ENCODE results near the gene ENO1. TPM values are rescaled to one million over a fixed set of nuclear protein-coding genes. Genes with fewer than 3 reads are reported as not detected.
A peak's percentile ranks its signal among the peaks of the same experiment; 100 is the strongest.

ENO1 gene
- total and polyA plus RNA-seq, 9 of the 15 experiments (the other 6 are each of a cell fraction or from before 2014, with no cell fraction given), result 2,249 to 7,472 (median 2,868) TPM

DNA sequence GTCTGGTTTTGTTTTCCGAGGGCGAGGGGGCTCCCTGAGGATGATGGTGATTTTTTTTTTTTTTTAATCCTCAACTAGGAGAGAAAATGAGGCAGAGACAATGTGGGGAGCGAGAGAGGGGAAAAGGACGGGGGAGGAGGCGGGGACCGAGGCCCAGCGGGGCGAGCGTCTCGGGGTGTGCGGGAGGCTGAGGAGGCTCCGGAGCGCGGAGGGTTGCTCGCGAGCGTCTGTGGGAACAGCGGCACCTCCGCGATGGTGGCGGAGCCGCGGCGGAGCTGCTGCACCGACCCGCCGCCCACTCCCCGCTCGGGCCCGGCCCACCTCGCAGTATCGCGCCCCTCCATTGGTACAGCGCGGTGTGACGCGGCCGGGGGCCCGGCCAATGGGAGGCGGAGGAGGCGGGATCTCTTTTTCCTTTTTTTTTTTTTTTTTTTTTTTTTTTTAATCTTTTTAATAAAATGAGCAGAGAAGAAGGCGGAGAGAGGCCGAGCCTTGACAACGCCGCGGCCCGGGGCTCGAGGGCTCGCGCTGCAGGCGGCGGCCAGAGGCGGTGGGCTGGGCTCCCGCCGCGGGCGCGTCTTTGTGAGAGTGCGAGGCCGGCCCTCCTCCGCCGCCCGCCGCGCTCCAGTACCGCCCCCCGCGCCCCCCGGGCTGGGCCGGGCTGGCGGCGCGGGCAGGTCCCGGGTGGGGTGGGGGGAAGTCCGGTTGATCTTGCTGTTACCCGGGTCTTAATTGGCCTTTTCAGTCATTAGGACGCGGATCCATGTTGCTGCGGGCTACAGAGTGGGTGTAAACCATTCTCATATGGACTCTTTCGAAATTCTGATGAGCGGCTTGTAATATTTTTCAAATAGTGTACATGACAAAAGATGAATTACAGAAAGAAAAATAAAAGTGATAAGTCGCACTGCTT, 60.8 kb downstream of the ENO1 start, which contains the start of gene RERE (continued):
- TF ChIP-seq, protein P1, sequence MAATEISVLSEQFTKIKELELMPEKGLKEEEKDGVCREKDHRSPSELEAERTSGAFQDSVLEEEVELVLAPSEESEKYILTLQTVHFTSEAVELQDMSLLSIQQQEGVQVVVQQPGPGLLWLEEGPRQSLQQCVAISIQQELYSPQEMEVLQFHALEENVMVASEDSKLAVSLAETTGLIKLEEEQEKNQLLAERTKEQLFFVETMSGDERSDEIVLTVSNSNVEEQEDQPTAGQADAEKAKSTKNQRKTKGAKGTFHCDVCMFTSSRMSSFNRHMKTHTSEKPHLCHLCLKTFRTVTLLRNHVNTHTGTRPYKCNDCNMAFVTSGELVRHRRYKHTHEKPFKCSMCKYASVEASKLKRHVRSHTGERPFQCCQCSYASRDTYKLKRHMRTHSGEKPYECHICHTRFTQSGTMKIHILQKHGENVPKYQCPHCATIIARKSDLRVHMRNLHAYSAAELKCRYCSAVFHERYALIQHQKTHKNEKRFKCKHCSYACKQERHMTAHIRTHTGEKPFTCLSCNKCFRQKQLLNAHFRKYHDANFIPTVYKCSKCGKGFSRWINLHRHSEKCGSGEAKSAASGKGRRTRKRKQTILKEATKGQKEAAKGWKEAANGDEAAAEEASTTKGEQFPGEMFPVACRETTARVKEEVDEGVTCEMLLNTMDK (IDR thresholded peaks at IDR 0.05; ENCODE audit: borderline replicate concordance, insufficient read depth, low read depth, low read length, poor library complexity, severe bottlenecking), result no peak
- no peak for TF ChIP-seq MTA2 (IDR thresholded peaks at IDR 0.05; ENCODE audit: low read depth)
- no peak for TF ChIP-seq HMG20A (CRISPR knock-in tag; conservative IDR thresholded peaks at IDR 0.05)
- no peak for TF ChIP-seq ZSCAN32 (CRISPR knock-in tag; IDR thresholded peaks at IDR 0.05)
- TF ChIP-seq ZNF785 (CRISPR knock-in tag; IDR thresholded peaks at IDR 0.05), result no peak
- TF ChIP-seq KDM2B (CRISPR knock-in tag; IDR thresholded peaks at IDR 0.05), result 0 out of 2 replicates have a peak, but pooled peaks have one; percentile 11
- TF ChIP-seq ILF3 (IDR thresholded peaks at IDR 0.05; ENCODE audit: borderline replicate concordance), result 0 out of 2 replicates have a peak, but pooled peaks have one; percentile 42
- TF ChIP-seq, protein P2, sequence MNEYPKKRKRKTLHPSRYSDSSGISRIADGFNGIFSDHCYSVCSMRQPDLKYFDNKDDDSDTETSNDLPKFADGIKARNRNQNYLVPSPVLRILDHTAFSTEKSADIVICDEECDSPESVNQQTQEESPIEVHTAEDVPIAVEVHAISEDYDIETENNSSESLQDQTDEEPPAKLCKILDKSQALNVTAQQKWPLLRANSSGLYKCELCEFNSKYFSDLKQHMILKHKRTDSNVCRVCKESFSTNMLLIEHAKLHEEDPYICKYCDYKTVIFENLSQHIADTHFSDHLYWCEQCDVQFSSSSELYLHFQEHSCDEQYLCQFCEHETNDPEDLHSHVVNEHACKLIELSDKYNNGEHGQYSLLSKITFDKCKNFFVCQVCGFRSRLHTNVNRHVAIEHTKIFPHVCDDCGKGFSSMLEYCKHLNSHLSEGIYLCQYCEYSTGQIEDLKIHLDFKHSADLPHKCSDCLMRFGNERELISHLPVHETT (CRISPR knock-in tag; conservative IDR thresholded peaks at IDR 0.05 in 1 of 2, IDR thresholded peaks at IDR 0.05 in 1 of 2), result peak in 1 of 2 experiments; percentile 90; a peak in 2 of 4 replicates
- TF ChIP-seq NCOR1 (IDR thresholded peaks at IDR 0.05), result no peak
- no peak for TF ChIP-seq NFATC3 (IDR thresholded peaks at IDR 0.05)
- TF ChIP-seq, protein P3, sequence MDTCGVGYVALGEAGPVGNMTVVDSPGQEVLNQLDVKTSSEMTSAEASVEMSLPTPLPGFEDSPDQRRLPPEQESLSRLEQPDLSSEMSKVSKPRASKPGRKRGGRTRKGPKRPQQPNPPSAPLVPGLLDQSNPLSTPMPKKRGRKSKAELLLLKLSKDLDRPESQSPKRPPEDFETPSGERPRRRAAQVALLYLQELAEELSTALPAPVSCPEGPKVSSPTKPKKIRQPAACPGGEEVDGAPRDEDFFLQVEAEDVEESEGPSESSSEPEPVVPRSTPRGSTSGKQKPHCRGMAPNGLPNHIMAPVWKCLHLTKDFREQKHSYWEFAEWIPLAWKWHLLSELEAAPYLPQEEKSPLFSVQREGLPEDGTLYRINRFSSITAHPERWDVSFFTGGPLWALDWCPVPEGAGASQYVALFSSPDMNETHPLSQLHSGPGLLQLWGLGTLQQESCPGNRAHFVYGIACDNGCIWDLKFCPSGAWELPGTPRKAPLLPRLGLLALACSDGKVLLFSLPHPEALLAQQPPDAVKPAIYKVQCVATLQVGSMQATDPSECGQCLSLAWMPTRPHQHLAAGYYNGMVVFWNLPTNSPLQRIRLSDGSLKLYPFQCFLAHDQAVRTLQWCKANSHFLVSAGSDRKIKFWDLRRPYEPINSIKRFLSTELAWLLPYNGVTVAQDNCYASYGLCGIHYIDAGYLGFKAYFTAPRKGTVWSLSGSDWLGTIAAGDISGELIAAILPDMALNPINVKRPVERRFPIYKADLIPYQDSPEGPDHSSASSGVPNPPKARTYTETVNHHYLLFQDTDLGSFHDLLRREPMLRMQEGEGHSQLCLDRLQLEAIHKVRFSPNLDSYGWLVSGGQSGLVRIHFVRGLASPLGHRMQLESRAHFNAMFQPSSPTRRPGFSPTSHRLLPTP (IDR thresholded peaks at IDR 0.05; ENCODE audit: borderline replicate concordance, extremely low read depth, insufficient read length), result no peak
- no peak for TF ChIP-seq SLC30A9 (CRISPR knock-in tag; IDR thresholded peaks at IDR 0.05)
- TF ChIP-seq, protein P4, sequence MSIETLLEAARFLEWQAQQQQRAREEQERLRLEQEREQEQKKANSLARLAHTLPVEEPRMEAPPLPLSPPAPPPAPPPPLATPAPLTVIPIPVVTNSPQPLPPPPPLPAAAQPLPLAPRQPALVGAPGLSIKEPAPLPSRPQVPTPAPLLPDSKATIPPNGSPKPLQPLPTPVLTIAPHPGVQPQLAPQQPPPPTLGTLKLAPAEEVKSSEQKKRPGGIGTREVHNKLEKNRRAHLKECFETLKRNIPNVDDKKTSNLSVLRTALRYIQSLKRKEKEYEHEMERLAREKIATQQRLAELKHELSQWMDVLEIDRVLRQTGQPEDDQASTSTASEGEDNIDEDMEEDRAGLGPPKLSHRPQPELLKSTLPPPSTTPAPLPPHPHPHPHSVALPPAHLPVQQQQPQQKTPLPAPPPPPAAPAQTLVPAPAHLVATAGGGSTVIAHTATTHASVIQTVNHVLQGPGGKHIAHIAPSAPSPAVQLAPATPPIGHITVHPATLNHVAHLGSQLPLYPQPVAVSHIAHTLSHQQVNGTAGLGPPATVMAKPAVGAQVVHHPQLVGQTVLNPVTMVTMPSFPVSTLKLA (conservative IDR thresholded peaks at IDR 0.05), result peak; percentile 13 to 59; a peak in 2 of 4 replicates
- no peak for TF ChIP-seq ZNF41 (CRISPR knock-in tag; conservative IDR thresholded peaks at IDR 0.05)
- no peak for TF ChIP-seq RCOR1 (IDR thresholded peaks at IDR 0.05; ENCODE audit: borderline replicate concordance in 1 of 2, low read depth in 2 of 2, low read length in 2 of 2)
- TF ChIP-seq, protein P5, sequence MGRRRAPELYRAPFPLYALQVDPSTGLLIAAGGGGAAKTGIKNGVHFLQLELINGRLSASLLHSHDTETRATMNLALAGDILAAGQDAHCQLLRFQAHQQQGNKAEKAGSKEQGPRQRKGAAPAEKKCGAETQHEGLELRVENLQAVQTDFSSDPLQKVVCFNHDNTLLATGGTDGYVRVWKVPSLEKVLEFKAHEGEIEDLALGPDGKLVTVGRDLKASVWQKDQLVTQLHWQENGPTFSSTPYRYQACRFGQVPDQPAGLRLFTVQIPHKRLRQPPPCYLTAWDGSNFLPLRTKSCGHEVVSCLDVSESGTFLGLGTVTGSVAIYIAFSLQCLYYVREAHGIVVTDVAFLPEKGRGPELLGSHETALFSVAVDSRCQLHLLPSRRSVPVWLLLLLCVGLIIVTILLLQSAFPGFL (CRISPR knock-in tag; IDR thresholded peaks at IDR 0.05), result no peak
- peak; percentile 37; the same call in 1 of the 2 replicates for TF ChIP-seq ZNF316 (IDR thresholded peaks at IDR 0.05)
